IPS DF 19.7 (cell line): Measurements from ENCODE around the gene ARID3B.

Experiments
- DNase-seq: peaks from one replicate; pipeline ENCODE4 v3.0.0-alpha.2; 2013; ENCODE audit warnings: low read depth, low spot score

ARID3B gene

DNA sequence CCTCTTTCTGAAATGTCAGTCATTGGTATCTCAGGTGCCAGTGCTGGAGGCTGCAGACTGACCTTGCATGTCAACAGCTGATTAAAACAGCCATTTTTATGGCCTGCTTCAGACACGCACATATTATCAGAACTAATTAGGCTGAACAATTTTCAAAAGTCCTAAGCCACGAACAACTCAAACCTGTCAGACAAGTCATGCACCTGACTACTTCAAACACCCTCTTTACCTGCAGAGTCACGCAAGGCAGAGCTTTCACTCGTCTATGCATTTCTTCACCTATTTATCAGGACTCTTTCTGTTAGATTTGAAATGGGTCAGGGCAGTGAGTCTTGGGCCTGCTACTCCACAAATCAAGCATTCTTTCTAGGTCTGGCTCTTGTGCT is 101.3 kb downstream of the ARID3B start:
- DNase-seq = no peak

DNA sequence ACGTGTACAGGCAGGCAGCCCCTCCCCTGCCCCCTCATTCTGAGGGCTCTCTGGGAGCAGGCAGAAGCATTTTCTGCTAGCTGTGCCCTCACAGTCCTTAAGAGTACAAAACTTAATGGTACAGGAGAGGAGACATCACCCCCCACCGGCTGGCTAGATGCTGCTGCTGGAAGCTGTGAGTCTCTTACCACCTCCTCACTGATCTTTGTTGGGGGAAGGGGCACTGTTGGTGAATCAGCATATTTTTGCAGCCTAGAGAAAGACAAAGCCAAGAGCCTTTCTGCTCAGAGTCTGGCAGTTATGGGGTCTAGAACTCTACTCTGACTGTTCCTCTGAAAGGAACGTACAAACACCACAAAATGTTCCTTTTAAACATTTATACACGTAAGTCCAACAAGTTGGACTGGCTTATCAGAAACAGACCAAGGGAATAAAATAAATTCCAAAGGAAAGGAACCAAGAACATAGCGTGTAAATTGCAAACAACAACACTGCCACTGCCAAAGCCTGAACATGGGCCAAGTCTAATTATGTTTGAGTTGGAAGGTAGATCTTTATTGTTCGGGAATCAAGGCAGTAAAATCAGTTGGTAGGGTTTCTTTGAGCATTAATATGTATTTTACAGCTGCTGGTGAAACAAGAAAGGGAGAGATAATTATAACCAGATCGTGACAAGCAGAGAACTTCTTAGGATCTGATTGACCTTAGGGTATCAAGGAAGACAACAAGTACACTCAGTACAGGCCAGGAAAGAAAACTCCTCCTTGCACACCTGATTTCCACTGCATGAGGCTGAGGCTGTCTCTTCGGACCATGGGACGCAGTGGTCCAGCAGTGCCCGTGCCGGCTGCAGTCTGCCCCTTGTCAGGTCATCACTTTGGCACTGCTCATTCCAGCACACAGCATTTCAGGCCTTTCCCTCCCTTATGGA is 102.0 kb downstream of the ARID3B start:
- no peak for DNase-seq

DNA sequence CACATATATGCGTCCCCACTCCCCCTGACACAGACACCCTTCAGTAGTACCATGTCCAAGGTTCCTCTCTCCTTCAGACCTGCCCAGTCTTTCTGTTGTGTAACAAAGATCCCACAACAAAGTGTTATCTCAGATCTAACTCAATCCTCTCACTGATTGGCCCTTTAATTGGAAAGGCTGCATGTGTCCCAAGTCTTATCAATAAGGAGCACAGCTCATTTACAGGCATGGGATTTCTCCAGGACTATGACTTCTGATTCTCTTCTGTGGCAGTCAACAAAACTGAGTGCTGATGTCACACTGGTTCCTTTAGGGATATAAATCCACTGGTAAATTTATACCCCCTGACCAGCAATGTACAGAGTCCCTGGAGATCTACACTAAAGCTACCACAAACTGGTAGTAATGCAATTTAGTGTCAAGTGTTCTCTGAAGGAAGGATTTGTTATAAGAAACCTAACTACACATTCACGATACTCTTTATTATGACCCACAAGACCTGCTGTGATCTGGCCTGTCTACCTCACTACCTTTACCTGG is 102.7 kb downstream of the ARID3B start:
- DNase-seq = no peak

DNA sequence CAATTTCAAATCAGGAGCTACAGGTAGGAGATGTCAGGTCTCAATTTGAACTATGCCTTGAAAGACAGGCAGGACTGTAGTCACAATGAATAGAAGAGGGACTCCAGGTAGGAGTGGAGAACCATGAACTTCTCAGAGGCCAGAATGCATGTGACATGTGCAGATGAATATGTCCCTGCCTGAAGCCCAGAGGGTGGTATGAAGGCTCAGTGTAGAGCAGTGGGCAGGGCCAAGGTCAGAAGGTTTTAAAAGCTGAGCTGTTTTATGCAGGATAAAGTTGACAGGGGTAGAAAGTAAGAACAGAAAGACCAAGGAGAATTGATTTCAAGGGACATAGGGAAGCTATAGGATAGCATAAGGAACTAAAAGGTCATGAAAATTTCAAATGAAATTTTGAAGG is 105.5 kb downstream of the ARID3B start:
- no peak for DNase-seq
